GM10847 (cell line): ENCODE data around the gene KCNA2.

Experiments used
- POLR2A ChIP-seq: IDR thresholded peaks from 2 replicates; pipeline ENCODE4 v1.6.1; 2011; ENCODE audit not compliant: insufficient read length; ENCODE audit errors: extremely low read depth

Gene KCNA2

DNA sequence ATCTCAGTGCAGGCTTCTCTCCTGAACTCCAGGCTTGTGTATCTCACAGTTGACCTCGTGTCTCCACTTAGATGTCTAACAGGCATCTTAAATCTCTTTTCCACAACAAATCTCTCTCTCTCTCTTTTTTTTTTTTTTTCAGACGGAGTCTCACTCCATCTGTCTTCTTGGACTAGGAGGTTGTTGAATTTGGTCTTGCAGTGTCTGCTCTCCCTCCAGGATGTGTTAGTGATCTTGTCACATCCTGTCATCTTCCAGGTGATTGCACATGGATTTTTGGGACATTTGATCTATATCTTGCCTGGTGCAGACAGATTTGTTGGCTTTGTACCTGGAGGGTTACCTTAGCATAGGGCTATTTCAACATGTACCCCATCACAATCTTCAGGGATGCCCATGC lies 60.7 kb downstream of the KCNA2 start:
- no peak for TF ChIP-seq POLR2A

DNA sequence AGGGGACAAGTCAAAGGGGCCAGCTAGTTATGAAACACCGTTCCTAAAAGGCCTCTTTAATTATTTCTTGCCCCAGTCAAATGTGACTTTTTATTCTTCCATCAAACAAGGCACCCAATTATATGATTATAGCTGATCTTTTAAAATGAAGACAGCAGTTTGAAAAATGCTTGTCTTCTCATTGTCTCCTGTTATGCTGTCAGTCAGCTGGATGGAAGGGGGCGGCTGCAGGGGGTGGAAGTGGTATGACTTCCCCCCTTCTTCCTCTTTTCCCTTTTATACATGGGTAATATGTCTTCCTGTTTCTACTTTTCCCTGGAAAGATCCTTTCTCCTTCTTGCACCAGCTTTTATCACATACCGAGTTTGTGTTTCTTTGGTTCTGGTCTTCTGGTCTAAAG lies 61.4 kb downstream of the KCNA2 start:
- no peak for TF ChIP-seq POLR2A
